A204.1 (cell line): ENCODE data around the gene HHIP.

ENCODE experiments used
- FAIRE-seq: peaks from 2 replicates; lab custom pipeline; 2012; peaks lifted over from hg19 to GRCh38; lab: Jason Lieb, UNC

HHIP gene, protein sequence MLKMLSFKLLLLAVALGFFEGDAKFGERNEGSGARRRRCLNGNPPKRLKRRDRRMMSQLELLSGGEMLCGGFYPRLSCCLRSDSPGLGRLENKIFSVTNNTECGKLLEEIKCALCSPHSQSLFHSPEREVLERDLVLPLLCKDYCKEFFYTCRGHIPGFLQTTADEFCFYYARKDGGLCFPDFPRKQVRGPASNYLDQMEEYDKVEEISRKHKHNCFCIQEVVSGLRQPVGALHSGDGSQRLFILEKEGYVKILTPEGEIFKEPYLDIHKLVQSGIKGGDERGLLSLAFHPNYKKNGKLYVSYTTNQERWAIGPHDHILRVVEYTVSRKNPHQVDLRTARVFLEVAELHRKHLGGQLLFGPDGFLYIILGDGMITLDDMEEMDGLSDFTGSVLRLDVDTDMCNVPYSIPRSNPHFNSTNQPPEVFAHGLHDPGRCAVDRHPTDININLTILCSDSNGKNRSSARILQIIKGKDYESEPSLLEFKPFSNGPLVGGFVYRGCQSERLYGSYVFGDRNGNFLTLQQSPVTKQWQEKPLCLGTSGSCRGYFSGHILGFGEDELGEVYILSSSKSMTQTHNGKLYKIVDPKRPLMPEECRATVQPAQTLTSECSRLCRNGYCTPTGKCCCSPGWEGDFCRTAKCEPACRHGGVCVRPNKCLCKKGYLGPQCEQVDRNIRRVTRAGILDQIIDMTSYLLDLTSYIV

DNA sequence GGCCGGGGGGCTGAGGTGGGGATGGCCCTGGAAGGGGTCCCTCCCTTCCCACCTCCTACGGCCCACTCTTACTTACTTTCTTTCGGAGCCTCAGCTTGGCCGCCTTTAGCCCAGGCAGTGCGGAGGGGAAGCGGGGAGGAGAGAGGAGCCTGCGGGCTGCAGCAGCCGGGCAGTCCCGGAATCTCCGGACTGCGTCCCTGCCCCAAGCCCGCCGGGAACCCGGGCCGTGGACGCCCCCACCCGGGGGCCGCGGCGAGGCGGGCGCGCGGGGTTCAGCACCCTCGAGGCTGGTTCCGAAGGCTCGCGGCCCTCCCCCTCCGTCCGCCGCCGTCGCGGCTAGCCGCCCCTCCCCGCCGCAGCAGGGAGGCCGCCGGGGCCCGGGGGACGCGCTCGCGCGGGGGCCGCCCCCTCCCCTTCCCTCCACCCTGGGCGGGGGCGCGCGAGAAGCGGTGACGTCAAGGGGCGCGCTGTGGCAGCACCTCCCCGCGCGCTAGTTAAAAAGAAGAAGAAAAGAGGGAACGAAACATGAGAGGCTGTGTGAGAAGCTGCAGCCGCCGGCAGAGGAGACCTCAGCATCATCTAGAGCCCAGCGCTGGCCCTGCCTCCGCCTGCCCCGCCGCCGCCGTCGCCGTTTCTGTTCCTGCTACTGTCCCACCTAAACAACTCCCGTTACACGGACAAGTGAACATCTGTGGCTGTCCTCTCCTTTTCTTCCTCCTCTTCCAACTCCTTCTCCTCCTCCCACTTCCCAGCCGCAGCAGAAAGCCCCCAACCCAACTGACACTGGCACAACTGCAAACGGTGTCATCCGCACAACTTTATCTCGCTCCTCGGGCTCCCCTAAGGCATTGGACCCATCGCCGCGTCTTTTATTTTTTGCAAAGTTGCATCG lies at the start of gene HHIP:
Gene HHIP (plus strand): TSS at position 526 of the 892 bp plus-strand sequence. CDS start 520 bp downstream, outside the sequence.
- no peak for FAIRE-seq

DNA sequence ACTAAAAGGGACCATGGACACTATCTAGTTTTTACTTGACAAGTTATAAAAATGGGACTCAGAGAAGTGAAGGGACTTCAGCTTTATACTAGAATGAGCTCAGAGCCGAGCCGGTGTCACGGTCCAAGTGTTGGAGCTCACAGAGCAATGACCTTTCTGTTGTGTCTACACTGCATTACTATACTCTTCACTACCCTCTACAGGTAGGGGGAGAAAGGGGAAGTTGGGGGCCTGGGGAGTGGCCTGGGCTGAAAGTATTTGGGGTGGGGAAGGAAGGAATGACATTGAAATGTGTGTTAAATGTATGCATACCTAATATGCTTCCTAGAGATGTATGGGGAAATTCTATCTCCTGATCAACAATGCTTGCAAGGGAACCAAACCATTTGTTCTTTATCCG lies 48.8 kb upstream of the HHIP start:
- no peak for FAIRE-seq

DNA sequence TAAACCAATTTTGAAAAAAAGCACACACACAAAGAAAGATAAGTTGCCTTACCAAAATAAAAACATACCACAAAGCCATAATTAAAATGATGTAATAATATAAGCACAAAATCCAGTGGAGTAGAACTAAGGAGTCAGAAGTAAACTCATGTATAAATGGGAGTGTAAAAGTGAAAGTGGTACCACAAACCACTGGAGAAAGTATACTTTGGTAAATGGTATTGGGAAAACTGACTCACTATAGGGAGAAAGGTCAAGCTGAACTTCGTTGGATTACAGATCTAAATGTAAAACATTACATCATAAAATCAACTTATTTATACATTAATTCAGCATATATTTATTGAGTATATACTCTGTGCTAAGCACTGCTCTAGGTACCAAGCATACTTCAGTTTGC lies 46.3 kb upstream of the HHIP start:
- no peak for FAIRE-seq

DNA sequence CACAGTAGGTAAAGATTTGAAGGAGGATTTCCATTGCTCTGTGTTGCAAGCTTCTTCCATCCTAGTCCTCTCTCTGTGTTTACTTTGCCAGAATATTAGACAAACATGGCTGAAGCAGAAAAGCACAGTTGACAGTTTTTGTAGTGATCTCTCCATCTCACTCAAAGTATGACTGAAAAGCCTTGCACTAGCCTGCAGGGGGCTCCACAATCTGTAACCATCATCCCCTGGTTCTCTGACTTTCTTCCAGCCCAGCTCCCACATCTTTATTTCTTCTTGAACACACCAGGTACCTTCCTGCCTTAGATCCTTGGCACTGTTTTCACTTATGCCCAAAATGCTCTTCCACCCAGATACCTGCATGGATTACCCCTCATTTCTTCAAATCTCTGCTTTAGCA lies 34.1 kb upstream of the HHIP start:
- FAIRE-seq, result no peak

DNA sequence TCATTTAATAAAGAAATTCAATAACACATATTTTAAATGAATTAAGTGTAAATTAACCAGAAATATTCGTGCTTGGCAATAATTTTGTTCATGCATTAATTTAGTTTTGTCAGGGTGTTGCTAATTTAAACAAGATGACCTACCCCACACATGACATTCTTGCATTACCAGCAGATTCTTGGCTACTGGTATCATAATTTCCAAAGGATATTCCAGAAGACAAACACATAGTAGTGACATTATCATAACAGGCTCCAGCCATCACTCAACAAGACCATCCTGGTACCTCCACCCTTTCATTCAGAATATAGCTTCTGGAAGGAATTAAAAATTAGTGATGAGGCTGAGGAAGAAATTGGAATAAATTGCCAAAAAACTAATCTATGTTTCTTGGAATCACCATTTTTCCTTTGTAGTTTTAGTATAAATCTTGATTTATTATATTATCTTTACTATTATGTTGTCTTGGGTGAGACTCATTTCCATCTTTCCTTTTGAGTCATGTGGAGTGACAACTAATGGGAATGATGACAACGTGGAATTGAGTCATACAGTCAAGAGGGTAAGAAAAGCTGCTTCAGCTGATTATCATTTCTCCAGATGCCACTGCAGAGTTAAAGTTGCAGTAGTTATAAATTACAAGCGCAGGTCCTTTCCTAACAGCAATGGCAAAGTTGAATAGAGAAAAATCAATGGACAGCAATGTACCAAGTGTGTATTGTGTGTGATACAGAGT lies 30.9 kb upstream of the HHIP start:
- FAIRE-seq, result no peak

DNA sequence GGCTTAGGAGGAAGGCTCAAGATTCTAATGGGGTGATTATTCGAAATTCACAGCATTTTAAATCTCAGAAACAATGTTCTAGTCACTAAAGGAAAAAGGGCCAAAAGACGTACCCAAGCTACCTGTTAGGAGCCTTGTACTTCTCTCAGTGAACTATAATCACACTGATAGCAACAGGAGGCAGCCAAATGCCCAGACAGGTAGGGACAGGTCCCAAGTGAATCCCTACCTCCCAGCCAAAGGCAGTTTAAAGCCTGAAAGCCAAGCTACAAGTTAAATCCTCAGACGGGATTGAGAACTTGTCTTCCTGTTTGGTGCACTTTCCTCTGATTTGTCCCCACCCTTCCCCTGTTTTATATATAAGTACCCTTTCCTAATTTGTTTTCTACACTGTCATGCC lies 24.3 kb upstream of the HHIP start:
- FAIRE-seq, result no peak

DNA sequence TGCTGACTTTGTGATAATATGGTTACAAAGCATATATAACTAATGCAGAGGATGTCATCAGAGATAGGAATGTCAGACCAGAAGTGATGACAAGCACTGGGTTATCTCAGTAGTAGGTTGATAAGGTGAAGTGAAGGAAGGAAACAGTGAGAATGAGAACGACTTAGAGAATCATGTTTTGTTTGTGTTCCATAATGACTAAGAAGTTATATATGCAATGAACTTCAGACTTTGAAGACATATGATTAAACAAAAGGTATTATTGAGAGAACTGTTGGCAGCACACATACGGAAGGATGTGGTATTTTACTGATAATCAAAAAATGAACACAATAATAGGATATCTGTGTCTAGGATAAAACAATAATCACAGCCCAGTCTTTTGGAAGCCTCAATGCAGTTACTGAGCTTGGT lies 18.3 kb upstream of the HHIP start:
- FAIRE-seq, result no peak

DNA sequence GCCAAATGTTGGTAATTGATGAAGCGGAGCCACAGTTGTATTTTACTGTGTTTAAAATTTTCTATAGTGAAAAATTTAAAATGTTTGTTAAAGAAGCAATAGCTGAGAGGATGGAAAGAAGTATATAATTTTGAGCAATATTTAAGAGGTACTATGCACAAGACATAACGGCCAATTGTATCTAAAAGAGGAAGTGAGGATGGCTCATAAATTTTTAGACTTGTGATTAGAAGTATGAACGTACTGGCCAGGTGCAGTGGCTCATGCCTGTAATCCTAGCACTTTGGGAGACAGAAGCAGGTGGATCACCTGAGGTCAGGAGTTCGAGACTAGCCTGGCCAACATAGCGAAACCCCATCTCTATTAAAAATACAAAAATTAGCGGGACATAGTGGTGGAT lies 12.7 kb upstream of the HHIP start:
- no peak for FAIRE-seq

DNA sequence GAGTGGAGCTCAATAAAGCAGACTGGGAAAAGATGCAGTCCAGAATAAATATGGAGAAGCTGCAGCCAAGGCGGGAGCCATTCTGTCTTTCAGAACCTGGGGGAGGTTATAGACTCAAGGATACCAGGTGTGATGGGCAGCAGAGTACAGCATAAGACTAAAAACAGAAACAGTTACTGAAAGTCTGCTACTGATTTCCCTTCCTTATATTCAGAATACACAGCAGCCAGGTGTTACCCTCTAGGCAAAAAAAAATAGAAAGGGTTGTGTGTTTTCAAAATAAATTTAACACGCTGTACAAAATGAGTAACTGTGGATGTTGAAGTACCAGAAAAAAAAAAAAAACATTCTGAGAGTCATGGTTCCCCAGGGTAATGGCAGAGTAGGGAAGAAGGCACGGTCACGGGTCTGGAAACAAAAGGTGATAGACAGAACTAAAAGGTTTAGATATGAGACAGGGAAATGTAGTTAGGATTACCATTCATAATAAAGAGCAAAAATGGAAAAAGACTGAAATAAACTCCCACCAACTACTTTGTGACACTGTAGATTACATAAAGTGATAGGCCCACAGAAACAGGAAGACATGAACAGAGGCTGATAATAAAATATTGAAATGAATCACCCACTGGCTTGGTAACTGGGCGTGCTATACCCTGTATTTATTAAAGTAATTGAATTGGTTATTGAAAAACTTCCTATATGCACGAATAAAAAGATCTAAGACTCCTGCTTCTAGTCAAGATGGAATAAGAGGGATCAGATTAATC lies 10.8 kb upstream of the HHIP start:
- FAIRE-seq, result no peak

DNA sequence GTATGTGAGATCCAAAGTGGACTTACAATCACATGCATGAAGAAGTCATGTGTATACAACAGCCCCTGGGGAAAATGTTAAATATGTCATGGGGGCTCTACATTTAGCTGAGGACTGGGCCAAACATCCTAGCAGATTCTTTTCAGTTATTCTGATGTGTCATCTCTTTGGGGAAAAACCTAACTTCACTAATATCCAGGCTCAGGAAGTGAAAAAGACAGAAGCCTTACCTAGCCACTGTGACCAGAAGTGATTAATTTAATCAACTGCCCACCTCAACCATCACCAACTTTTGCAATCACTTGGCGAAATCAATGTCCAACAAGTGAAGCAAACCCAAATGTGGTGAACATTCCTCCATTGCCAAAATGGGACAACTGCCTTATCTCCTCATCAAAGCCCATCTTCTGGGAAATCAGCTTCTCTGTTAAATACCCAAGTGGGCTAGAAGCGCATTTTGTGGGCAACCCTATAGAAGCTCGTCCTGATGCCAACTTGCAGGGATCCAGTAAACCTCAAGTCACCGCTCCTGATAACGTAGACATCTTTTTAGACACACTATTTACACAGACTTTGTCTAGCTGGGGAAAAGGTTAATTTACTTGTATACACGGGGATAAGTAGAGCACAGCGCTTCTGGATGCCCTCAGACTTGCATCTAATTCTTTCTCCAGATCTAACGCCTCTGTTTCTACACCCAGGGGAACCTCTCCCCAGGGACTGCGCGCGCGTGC lies 1.4 kb upstream of the HHIP start:
- no peak for FAIRE-seq

DNA sequence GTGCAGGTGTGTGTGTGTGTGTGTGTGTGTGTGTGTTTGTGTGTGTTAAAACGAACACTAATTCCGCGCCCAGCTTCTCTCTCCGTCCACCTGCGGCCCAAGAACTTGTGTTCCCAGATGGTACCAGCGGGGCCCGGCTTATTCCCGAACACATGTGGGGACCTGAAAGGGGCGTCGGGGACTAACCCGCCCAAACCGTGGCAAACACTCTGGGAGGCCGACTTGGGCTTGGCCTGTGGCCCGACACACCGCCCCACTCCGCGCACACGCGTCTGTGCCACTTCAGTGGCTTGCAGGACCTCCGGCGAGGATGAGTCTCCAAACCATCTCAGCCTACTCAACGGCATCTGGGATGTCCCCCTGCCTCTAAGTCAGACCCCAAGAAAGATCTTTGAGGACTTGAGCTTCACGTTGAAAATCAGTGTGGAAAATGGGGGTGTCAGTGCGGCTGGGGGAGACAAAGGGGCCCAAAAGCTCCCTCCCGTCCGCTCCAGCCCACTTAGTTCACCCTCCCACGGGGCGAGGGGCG lies 790 bp upstream of the HHIP start:
- FAIRE-seq, result no peak

DNA sequence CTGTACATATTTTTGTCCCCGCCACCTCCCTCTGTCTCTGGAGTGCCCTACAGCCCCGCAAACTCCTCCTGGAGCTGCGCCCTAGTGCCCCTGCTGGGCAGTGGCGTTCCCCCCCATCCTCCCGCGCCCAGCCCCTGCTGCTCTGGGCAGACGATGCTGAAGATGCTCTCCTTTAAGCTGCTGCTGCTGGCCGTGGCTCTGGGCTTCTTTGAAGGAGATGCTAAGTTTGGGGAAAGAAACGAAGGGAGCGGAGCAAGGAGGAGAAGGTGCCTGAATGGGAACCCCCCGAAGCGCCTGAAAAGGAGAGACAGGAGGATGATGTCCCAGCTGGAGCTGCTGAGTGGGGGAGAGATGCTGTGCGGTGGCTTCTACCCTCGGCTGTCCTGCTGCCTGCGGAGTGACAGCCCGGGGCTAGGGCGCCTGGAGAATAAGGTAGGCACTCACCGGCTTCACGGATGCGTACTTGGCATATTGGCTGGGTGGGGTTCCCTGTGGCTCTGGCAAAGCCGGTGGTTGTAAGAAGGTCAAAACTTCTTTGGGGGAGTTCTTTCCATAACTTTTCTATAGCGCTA lies 653 bp downstream of the HHIP start:
- FAIRE-seq, result no peak

DNA sequence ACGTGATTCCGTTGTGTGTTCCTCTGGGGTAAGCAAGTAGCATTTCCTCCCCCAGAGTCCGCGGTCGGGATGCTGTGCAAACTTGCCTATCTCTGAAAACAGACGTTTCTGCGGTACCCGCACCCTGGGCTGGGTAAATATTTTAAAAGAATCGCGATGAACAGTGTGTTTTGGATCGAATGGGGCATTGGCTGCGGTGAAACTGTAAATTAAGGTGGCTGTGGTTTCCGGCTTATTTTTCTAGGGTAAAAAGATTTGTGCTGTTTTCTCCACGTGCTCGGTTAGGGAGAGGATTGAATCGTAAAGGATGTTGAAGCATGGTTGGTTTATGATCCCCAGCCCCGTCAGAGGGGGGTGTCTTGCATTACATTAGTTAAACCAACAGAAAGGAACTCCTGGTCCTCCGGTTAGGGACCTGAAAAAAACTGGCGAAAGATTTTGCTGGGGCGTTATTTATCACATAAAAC lies 1.2 kb downstream of the HHIP start:
- no peak for FAIRE-seq

DNA sequence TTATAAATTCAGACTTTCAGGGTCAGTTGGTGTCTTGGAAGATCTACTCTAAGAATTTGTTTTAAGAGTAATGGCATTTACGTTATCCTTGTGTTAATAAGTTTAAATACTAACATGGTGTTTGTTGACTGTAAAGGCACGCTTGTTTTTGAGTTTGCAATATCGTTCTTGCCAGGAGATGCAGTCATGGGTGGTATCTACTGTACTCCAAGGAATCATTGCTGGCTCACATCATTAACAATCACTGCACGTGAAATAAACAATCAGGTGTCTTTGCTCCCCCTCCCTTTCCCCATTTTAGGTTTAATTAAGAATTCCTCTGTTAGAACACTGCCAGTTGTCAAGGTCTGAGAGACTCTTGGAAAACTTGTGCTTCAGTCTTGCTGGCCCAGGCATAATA lies 1.6 kb downstream of the HHIP start:
- FAIRE-seq, result no peak

DNA sequence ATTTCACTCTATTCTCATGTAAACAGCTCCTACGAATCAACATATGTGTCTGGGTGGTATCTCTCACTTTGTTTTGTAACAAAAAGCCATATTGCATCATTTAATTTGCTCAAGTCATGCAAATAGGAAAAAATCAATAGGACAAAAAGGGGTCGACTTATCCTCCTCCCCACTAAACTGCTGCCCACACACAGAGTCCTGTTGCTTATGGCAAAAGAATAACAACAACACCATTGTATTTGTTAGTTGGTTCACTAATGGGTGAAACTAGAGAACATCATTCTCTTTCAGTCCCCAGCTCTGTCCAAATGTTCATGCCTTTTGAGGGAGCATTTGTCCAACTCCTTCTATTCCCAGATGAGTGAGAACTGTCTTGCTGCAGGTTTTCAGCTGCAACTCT lies 2.1 kb downstream of the HHIP start:
- FAIRE-seq, result no peak

DNA sequence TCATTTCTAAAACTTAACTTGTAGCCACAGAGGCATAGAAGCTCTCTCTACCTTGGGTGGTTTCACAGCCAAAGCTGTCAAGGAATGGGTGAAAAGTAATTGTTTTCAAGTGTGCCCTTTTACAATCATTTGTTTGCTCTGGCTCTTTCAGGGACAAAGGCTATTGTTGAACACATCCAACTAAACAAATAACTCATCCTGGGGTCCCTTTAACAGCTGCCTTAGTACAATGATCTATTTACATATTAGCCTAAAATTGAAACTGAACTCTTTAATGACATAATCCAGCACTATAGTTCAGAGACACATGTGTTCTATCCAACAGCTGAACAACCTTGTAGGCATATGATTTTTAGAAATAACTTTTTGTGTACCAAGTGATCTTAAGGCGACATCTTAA lies 3.7 kb downstream of the HHIP start:
- no peak for FAIRE-seq

DNA sequence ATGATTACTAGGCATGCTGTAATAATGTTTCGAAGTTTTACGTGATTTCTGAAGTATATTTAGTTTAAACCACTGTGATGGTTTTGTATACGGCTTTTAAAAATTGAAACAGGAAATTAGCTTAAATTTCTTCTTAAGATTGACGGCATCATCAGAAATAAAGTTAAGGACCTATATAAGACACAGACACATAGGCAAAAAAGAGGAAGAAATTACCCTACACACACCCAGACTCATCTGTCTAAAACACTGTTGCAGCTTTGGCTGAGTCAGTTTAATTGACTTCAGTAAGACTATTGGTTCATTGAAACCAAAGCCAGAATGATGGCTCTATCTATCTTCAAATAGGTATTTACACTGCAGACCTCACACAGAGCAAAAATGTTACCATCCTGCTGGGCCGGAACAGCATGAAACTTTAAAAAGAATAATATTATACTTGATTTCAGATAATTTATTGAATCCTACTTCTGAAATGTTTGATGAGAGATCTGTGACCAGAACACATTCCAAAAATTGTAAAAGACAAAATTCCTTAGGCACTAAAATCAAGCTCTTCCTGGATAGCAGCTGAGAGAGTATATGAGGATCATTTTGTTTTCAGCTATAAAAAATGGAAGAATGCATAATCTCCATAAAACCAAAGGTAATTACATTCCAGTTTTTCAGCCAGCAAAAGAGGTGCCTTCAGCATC lies 4.5 kb downstream of the HHIP start:
- no peak for FAIRE-seq

DNA sequence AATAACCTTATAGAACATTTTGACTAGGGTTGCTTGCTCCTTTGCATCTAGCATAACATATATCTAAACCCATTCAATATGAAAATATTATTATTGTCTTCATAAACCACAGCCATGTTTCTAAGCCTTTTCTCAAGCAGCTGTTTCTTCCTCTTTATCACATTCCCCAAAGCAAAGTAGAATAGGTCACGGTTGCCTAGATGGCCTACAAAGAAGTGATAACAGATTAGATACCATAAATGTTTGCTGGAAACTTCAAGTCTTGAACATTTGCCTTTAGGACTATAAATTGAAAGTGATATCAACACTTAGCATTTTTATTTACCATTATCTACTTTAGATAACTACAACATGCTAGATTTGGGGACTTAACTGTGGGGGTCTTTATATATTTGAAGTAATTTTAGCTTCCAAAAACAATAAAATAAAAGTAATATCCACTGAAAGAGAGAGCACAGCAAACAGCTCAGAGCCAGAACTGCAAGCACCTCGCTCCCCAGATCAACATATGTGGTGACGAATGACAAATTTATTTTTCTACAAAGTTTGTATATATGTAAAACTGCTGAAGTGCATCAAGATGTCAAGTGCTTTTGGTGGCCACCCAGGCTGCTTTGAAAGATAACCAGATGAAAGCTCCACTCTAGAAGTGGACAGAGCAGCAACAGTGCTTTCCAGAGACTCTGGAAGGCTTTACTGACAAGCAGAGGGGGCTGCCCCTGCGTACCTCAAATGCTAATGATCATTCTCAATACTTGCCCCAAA lies 8.0 kb downstream of the HHIP start:
- no peak for FAIRE-seq

DNA sequence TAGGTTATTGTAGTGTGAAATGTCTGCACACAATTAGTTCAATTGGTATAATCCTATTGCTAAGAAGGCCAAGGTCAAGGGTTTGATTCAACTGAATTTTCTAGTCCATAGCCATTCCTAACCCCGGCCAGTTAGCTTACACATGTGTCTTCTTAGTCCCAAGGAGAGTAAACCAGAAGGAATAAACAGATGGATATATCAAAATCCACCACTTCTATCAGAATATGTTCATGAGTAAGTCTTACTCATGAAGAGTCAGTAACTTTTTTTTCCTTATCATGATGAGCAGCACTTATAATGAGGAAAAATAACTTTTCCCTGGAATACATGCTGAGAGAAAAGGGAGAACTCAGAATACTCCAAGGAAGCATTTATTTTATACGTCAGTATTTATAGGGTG lies 9.5 kb downstream of the HHIP start:
- FAIRE-seq, result no peak
